ENCODE results near the gene TMEM63C. TPM values are rescaled to one million over a fixed set of nuclear protein-coding genes. Genes with fewer than 3 reads are reported as not detected.
A peak's percentile ranks its signal among the peaks of the same experiment; 100 is the strongest.

The TMEM63C gene, protein sequence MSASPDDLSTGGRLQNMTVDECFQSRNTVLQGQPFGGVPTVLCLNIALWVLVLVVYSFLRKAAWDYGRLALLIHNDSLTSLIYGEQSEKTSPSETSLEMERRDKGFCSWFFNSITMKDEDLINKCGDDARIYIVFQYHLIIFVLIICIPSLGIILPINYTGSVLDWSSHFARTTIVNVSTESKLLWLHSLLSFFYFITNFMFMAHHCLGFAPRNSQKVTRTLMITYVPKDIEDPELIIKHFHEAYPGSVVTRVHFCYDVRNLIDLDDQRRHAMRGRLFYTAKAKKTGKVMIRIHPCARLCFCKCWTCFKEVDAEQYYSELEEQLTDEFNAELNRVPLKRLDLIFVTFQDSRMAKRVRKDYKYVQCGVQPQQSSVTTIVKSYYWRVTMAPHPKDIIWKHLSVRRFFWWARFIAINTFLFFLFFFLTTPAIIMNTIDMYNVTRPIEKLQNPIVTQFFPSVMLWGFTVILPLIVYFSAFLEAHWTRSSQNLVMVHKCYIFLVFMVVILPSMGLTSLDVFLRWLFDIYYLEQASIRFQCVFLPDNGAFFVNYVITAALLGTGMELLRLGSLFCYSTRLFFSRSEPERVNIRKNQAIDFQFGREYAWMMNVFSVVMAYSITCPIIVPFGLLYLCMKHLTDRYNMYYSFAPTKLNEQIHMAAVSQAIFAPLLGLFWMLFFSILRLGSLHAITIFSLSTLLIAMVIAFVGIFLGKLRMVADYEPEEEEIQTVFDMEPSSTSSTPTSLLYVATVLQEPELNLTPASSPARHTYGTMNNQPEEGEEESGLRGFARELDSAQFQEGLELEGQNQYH
- 1 to 10 TPM in 1 of 6 donors, under 1 TPM in 3, not detected in 2; 0.15 to 8.3 (median 0.80) TPM for total RNA-seq

DNA sequence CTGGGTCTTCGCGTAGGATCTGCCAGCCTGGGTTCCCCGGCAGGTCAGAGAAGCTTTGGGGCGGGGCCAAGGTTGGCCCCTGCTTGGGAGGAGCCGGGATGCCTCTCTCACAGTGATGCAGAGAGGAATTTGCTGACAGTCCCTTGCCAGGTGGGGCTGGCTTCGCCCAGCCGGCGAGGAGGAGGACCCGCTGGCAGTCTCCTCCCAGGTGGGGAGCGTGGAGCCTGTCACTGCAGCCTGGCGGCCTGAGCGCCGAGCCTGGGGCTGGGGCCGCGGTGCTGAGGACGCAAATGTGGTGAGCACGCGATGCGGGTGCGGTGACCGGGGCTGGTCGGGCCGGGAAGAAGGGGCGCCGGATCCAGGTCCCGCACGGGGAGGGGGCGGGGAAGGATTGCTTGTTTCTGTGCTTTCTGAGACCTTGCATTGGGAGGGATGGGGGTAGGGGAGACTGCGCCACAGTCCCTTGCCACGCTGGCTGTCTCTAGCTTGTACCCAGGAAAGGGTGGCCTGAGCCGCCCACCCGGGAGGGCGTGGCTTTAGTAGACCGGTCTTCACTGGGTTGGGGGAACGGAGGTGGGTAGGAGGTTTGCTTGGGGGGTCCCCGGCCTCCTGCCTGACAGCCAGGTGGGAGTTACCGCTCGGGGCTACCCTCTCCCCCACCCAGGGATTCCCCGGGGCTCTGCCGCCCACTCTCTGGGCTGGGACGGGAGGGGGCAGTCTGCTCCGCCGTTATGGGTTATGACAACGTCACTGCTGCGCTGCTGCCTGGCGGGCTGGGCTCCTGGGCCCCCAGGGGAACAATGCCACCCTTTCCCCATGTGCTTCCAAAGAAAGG is at the start of gene TMEM63C:
TMEM63C (plus strand) TSS at position 196 of the 835 bp plus-strand sequence. CDS start 37,016 bp downstream, outside the sequence.
- DNase-seq (peak in 1 of 2 donors; percentile 80), ATAC-seq (ENCODE audit: low FRiP score in 2 of 2) (peak in 1 of 2 donors; percentile 25)
- peaks cover 0 to 14% (median 6%) of the 10 kb centered on the region in 4 donors for H3K27me3 ChIP-seq
- TF ChIP-seq POLR2AphosphoS5 (IDR thresholded peaks at IDR 0.05) (no peak), EP300 (IDR thresholded peaks at IDR 0.05) (no peak), POLR2A (IDR thresholded peaks at IDR 0.05) (no peak)
- TF ChIP-seq, protein P1, sequence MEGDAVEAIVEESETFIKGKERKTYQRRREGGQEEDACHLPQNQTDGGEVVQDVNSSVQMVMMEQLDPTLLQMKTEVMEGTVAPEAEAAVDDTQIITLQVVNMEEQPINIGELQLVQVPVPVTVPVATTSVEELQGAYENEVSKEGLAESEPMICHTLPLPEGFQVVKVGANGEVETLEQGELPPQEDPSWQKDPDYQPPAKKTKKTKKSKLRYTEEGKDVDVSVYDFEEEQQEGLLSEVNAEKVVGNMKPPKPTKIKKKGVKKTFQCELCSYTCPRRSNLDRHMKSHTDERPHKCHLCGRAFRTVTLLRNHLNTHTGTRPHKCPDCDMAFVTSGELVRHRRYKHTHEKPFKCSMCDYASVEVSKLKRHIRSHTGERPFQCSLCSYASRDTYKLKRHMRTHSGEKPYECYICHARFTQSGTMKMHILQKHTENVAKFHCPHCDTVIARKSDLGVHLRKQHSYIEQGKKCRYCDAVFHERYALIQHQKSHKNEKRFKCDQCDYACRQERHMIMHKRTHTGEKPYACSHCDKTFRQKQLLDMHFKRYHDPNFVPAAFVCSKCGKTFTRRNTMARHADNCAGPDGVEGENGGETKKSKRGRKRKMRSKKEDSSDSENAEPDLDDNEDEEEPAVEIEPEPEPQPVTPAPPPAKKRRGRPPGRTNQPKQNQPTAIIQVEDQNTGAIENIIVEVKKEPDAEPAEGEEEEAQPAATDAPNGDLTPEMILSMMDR (IDR thresholded peaks at IDR 0.05) = no peak
- peak within 1 kb of the TSS in 3 of 4 donors; percentile 9 to 38 (median 31) for H3K4me3 ChIP-seq
- H3K9me3 ChIP-seq = no peaks in the 10 kb centered on the region
- no peaks in the 10 kb centered on the region for H3K36me3 ChIP-seq
- no peak within 1 kb of the TSS for H3K27ac ChIP-seq
- H3K4me1 ChIP-seq = peaks cover 6 to 8% (median 7%) of the 10 kb centered on the region in 4 donors
- WGBS, 2 donors = 0 to 3% methylated on average over 11 to 41 of the region's 46 CpGs

DNA sequence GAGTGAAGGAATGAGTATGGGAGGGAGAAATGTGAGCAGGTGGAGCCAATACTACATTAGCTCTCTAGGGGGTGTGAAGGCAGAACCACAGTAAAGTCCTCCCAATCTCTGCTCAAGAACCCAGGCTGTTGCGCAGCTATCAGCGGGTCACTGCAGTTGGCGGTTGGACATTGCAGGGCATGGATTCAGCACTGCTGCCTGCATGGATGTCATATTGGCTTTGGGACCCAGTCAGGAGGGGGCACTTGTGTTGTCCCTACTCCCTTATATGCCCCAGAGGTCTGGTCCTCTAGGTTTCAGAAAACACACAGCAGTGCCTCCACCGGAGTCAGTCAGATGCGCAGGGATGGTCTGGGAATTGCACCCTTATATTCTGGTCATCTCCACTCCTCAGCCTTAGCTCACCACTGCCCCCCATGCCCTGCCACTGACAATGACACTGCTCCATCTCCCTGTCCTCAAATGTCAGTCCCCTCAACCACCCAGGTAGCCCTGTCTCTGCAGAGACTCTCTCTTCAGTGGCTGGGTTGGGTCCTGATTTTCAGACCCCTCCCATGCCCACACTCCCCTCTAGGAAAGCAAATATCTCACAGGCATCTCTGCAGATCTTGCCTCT is 49.6 kb upstream of the TMEM63C start:
- H3K36me3 ChIP-seq = no peaks in the 10 kb centered on the region
- 80 to 86% methylated on average over 5 of the region's 5 CpGs for WGBS, 2 donors
- no peak for TF ChIP-seq POLR2A (IDR thresholded peaks at IDR 0.05)
- TF ChIP-seq, protein P1 (IDR thresholded peaks at IDR 0.05) = no peak
- H3K4me1 ChIP-seq = no peaks in the 10 kb centered on the region
- no peak overlapping the region for H3K27ac ChIP-seq
- H3K27me3 ChIP-seq = no peaks in the 10 kb centered on the region
- H3K4me3 ChIP-seq = no peak overlapping the region
- ATAC-seq (ENCODE audit: low FRiP score in 2 of 2) = no peak
- H3K9me3 ChIP-seq = no peaks in the 10 kb centered on the region
- no peak for DNase-seq

DNA sequence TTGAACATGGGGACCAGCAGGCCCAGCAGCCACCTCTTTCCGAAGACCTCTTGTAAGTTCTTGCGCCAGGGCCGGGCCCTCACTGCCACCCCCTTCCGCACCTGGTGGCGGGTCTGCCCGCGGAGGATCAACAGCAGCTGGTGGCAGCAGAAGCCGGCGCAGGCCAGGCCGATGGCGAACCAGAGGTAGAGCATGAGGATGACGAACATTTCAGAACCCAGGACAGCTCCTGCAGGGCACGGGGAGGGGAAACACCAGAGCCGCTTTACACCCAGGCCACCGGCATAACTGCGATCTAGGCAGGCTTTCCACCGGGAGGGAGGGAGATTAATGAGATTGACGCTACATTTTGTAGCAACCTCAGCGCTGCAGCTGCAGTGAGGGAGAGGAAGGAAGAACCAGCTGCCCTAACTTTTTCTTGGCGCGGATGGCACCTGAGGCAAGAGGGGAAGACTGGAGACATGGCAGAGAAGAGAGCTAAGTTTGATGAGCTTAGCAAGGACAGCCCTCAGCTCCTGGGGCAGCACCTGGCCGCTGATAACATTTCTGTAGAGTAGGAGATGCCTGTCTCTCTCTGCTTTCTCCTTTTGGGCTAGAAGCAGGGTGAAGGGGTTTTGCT is 47.8 kb upstream of the TMEM63C start:
- Histone ChIP-seq H3K4me1 (no peaks in the 10 kb centered on the region), H3K36me3 (no peaks in the 10 kb centered on the region), H3K27ac (no peak overlapping the region), H3K27me3 (peaks cover 0 to 3% (median 0%) of the 10 kb centered on the region in 4 donors), H3K4me3 (no peak overlapping the region), H3K9me3 (no peaks in the 10 kb centered on the region)
- peak in 1 of 2 donors; percentile 55 for ATAC-seq (ENCODE audit: low FRiP score in 2 of 2)
- TF ChIP-seq, protein P1 (IDR thresholded peaks at IDR 0.05) = no peak
- TF ChIP-seq EP300 (IDR thresholded peaks at IDR 0.05) (no peak), POLR2A (IDR thresholded peaks at IDR 0.05) (no peak), POLR2AphosphoS5 (IDR thresholded peaks at IDR 0.05) (no peak)
- WGBS, 2 donors = 14 to 28% methylated on average over 8 to 22 of the region's 22 CpGs
- DNase-seq = peak; percentile 33 to 83

DNA sequence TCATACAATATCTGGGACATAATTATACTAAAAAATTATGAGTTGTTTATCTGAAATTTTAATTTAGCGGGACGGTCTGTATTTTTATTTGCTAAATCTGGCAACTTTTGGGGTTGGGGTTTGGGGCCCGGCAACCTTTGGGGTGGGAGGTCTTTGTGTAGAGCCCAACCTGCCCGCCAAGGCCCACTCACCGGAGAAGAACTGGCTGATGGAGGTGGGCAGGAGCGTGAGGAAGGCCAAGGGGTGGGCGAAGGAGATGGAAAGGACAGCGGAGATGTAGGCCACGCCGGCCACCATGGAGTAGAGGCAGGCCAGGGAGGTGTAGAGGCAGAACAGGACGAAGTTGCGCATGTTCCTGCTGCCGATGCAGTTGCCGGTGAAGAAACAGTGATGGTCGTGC is 42.6 kb upstream of the TMEM63C start:
- Histone ChIP-seq H3K9me3 (no peaks in the 10 kb centered on the region), H3K27ac (no peak overlapping the region), H3K4me1 (peaks cover 24 to 31% (median 25%) of the 10 kb centered on the region in 4 donors), H3K4me3 (no peak overlapping the region), H3K36me3 (no peaks in the 10 kb centered on the region), H3K27me3 (peaks cover 0 to 39% (median 19%) of the 10 kb centered on the region in 4 donors)
- TF ChIP-seq POLR2A (IDR thresholded peaks at IDR 0.05) (no peak), EP300 (IDR thresholded peaks at IDR 0.05) (no peak), POLR2AphosphoS5 (IDR thresholded peaks at IDR 0.05) (no peak)
- ATAC-seq (ENCODE audit: low FRiP score in 2 of 2) = no peak
- WGBS, 2 donors = 82 to 83% methylated on average over 14 to 15 of the region's 15 CpGs
- DNase-seq = no peak
